Measurements from ENCODE around the gene PTPRM. TPM values are rescaled to one million over a fixed set of nuclear protein-coding genes. Genes with fewer than 3 reads are reported as not detected.

PTPRM gene
- total and polyA plus RNA-seq, 2 of the 4 experiments (the other 2 are of a cell fraction) = 28.3 to 51.2 TPM

- H3K79me1 ChIP-seq (ENCODE audit: low read depth in 1 of 2, low read length in 2 of 2) = peaks cover 0 to 15% of the 10 kb centered on the region in 2 experiments; a peak in 2 of 4 replicates
- H2AFZ ChIP-seq (replicated peaks; ENCODE audit: low read length, poor library complexity) = no peak overlapping the region
- no peak overlapping the region for H2AK5ac ChIP-seq (ENCODE audit: low read depth, low read length)
- dilution Hi-C loops (cut with HindIII; ENCODE audit: low sequenced_read_pairs, unreplicated experiment) (no loop called here), intact Hi-C loops (cut with micrococcal nuclease) (no loop called here), in situ Hi-C loops (cut with MboI; ENCODE audit: low sequenced_read_pairs) (no loop called here)
- H4K20me1 ChIP-seq (ENCODE audit: insufficient read depth, low read length) = no peaks in the 10 kb centered on the region
- H3K27ac ChIP-seq (ENCODE audit: insufficient read depth, low read length) = no peak overlapping the region
- no peak overlapping the region for H2BK15ac ChIP-seq (ENCODE audit: low read depth, low read length)
- TF ChIP-seq RFX5 (IDR thresholded peaks at IDR 0.05; ENCODE audit: low read depth, low read length) (no peak), RAD21 (IDR thresholded peaks at IDR 0.05; ENCODE audit: low read length) (no peak), SMC3 (IDR thresholded peaks at IDR 0.05; ENCODE audit: low read depth, low read length) (no peak), MXI1 (IDR thresholded peaks at IDR 0.05; ENCODE audit: borderline replicate concordance, low read depth, low read length) (no peak), CTCF (conservative IDR thresholded peaks at IDR 0.05; ENCODE audit: low read depth, low read length) (no peak), ELK1 (IDR thresholded peaks at IDR 0.05; ENCODE audit: borderline replicate concordance, low read depth, low read length) (no peak), FOS (IDR thresholded peaks at IDR 0.05; ENCODE audit: low read depth, low read length) (no peak), USF2 (IDR thresholded peaks at IDR 0.05; ENCODE audit: low read depth, low read length) (no peak), BHLHE40 (IDR thresholded peaks at IDR 0.05; ENCODE audit: low read depth, low read length) (no peak), MAFK (IDR thresholded peaks at IDR 0.05; ENCODE audit: low read depth, low read length) (no peak), CEBPB (IDR thresholded peaks at IDR 0.05; ENCODE audit: low read depth, low read length) (no peak), RCOR1 (IDR thresholded peaks at IDR 0.05; ENCODE audit: insufficient replicate concordance, low read length) (no peak), POLR2A (IDR thresholded peaks at IDR 0.05; ENCODE audit: low read depth, low read length) (no peak), CHD1 (IDR thresholded peaks at IDR 0.05; ENCODE audit: low read depth, low read length) (no peak), MAZ (IDR thresholded peaks at IDR 0.05; ENCODE audit: borderline replicate concordance, low read depth, low read length) (no peak), NFE2L2 (IDR thresholded peaks at IDR 0.05; ENCODE audit: low read depth, low read length) (no peak)
- H3K56ac ChIP-seq (ENCODE audit: extremely low read depth, insufficient read depth, low read length) = no peak overlapping the region
- CTCF ChIA-PET = no interaction called here
- H3K9me1 ChIP-seq (ENCODE audit: insufficient read depth, low read length) = no peaks in the 10 kb centered on the region
- no peaks in the 10 kb centered on the region for H3K36me3 ChIP-seq (ENCODE audit: control insufficient read depth, insufficient read depth, low read length)
- WGBS, 2 experiments (ENCODE audit: extremely low coverage in 2 of 2, insufficient read length in 1 of 2) = no CpG with 5 or more reads among the region's 2 CpGs
- H3K9me3 ChIP-seq (ENCODE audit: control insufficient read depth, insufficient read depth, low read length) = no peaks in the 10 kb centered on the region
- DNase-seq (no peak), ATAC-seq (ENCODE audit: low read depth) (no peak)
- no peak overlapping the region for H2BK5ac ChIP-seq (ENCODE audit: low read depth, low read length, poor library complexity, severe bottlenecking)
- BruUV-seq (replicated peaks) = no TSS peak
- H3K9ac ChIP-seq (ENCODE audit: low read depth, low read length) = no peak overlapping the region
- no peak overlapping the region for H2BK120ac ChIP-seq (ENCODE audit: low read depth, low read length)
- H3K4me1 ChIP-seq (ENCODE audit: control insufficient read depth, insufficient read depth, low read length) = no peaks in the 10 kb centered on the region
- H2BK20ac ChIP-seq (ENCODE audit: low read depth, low read length) = no peak overlapping the region
- H3K4me3 ChIP-seq (ENCODE audit: insufficient read depth, low read depth, low read length) = no peak overlapping the region
- POLR2A ChIA-PET (ENCODE audit: unreplicated experiment) = no interaction called here
- no peak overlapping the region for H3K18ac ChIP-seq (ENCODE audit: low read depth, low read length)
- no peak overlapping the region for H4K91ac ChIP-seq (ENCODE audit: insufficient read depth, low read depth, low read length)
- H3K14ac ChIP-seq (replicated peaks; ENCODE audit: low read depth, low read length) = no peak overlapping the region
- H4K8ac ChIP-seq (ENCODE audit: low read depth in 2 of 2, low read length in 2 of 2) = no peak overlapping the region
- H4K5ac ChIP-seq (ENCODE audit: low read depth, low read length) = no peak overlapping the region
- no peak overlapping the region for H3K4me2 ChIP-seq (ENCODE audit: low read depth, low read length)
- H3K23ac ChIP-seq (ENCODE audit: low read depth, low read length) = no peak overlapping the region
- H2AK9ac ChIP-seq (replicated peaks; ENCODE audit: low read depth, low read length, poor library complexity) = no peak overlapping the region
- H3K4ac ChIP-seq (ENCODE audit: low read depth, low read length) = no peak overlapping the region
- no peaks in the 10 kb centered on the region for H3K27me3 ChIP-seq (ENCODE audit: control insufficient read depth, insufficient read depth, low read length)
Measured at GRCh38 chr18:7727361-7728076, 160.4 kb downstream of the PTPRM start.
